ENCODE measurements around the gene KCNAB1.

KCNAB1 gene

GRCh38 chr3:156366559-156366958 is 246.2 kb downstream of the KCNAB1 start:
- DNase-seq (ENCODE audit: low read depth in 2 of 2) = no peak

- DNase-seq (ENCODE audit: low read depth in 2 of 2) = no peak
These were observed 247.8 kb downstream of the KCNAB1 start for GRCh38 chr3:156368189-156368588.

DNA sequence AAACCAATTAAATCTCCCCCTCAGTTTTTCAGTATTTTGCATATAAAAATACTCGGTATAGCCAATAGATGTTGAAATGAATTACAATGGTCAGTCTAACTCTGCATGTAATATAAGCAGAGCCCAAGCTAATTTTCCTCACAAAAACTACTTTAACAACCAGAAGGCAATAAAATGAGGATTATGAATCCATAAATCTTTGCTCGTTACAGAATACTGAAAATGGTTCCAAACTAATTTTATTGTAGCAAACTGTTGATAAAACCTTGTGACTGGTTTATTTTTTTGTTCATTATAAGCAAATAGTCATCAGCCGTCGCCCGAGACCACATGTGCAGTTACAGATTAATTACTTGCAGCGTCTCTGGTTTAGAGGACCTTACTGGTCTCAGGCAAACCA is 251.3 kb downstream of the KCNAB1 start:
- DNase-seq (ENCODE audit: low read depth in 2 of 2) = no peak

DNA sequence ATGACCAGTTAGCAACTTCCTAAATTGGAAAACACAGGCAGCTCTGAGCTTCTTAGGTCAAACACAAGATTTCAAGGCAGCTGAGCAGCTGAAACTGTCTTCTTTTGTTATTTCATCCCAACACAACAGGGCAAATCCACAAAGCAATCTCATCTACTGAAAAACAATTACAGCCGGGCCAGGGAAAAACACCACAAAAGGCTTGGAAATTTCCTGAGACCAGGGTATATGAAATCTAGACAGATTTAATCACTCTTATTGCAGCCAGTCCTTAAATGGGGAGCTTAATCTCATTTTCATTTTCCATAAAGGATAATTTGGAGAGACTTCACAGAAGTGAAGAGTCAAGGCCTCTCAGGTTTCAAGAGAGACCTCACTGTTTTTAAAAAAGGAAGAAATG is 252.7 kb downstream of the KCNAB1 start:
- DNase-seq (ENCODE audit: low read depth in 2 of 2) = no peak

DNA sequence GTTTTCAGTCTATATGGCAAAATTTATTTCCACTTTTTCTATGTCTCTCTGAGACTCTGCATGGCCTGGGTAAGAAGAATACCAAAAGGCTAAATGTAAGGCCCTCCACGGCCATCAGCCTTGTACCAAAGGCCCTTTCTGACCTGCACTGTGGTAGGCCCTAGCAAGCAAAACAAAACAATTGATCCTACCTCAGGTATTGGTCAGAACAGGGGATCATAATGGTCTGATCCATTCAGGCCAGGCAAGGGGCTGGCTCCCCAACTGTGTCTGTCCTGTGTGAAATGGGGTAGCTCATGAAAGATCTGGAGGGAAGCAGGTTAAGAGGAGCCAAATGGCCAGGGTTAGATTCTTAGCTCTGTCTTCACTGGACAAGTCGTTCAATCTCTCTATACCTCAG is 253.3 kb downstream of the KCNAB1 start:
- DNase-seq (ENCODE audit: low read depth in 2 of 2) = no peak

- DNase-seq (ENCODE audit: low read depth in 2 of 2) = no peak
These were observed 255.8 kb downstream of the KCNAB1 start for GRCh38 chr3:156376199-156376598.

DNA sequence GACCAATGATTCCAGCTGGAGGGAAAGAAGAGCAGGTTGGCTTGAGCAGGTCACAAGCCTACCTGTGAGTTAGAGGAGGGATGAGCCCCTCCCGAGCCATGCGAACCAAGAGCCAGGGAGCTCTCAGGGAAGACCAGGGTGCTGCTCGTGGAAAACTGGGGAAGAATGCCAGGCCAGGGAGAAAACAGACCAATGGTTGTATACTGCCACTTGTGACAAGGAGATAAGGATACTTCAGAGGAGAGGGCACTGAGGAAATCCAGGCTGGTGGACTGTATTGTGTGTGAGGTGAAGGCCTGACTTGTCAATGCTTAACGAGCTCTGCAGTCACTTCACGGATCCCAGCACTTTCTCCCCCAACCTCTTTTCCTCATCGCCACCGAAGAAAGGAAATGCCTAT is 256.9 kb downstream of the KCNAB1 start:
- no peak for DNase-seq (ENCODE audit: low read depth in 2 of 2)

DNA sequence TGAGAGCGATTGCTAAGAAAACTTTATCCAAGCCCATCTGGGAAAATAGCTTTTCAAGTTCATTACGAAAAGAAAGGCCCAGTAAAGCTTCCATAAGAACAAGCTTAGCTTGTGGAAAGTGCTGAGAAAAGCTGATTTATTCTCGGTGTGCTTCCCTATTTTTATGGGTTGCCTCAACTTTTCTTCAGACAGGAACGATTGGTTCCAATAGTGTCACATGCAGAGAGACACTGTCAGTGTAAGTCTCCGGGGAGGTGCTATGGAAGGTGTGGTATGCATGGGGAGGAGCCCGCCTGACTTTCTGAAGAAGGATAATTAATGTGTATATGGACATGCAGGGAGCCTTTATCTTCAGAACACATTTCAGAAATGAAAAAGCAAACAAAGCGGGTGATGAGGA is 257.3 kb downstream of the KCNAB1 start:
- DNase-seq (ENCODE audit: low read depth in 2 of 2) = no peak

- no peak for DNase-seq (ENCODE audit: low read depth in 2 of 2)
These were observed 258.5 kb downstream of the KCNAB1 start for GRCh38 chr3:156378871-156379270.

DNA sequence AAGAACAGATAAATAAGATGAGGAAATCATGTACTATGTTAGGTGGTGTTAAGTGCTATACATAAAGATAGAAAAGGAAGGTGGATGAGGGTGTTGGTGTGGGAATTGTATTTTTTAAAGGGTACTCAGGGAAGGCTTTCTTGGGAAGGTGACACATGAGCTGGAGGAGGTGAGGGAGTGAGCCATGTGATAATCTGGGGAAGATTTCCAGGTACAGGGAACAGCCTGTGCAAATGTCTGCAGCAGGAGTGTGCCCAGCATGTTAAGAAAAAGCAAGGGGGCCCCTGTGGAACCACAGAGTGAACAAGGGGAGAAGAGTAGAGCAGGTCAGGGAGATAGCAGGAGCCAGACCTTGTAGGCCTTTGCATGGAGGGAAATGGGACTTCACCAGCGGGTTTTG is 258.9 kb downstream of the KCNAB1 start:
- no peak for DNase-seq (ENCODE audit: low read depth in 2 of 2)

- no peak for DNase-seq (ENCODE audit: low read depth in 2 of 2)
These were observed 260.9 kb downstream of the KCNAB1 start for GRCh38 chr3:156381253-156381652.

DNA sequence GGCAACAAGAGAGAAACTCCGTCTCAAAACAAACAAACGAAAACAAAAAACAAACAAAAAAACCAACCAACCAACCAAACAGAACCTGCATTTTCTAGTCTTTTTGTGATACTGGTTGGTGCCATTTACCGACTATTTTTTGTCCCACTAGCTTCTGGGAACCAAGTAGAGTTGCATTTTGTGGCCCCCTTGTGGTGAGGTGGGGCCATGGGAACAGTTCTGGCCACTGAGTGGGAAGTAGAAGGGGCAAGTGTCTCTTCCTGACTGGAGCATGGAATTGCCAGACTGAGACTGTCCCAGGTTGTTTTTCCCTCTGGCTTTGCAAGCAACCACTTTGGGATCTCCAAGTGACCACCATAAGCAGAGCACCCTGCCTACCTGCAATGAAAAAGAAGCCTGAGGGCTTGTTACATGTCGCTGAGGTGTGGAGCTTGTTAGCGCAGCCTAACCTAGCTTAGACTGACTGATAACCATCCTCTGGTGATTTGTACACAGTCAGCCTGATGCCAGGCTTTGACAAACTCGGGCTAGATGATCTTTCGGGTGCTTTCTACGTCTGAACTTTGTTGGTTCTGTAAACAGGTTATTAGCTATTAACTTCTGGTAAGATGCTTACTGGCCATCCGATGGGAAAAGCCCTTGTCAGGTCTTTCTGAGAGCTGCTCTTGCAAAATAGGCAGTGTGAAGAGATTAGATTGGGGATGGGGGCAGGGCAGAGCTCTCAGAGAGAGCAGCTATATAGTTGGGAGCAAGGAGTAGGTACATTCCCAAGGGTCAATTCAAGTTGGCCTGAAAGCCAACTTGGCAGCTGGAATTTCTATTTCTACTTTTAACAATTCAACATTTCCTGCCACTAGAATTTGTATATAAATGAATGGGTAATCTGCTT is 262.3 kb downstream of the KCNAB1 start:
- DNase-seq (ENCODE audit: low read depth in 2 of 2) = no peak

DNA sequence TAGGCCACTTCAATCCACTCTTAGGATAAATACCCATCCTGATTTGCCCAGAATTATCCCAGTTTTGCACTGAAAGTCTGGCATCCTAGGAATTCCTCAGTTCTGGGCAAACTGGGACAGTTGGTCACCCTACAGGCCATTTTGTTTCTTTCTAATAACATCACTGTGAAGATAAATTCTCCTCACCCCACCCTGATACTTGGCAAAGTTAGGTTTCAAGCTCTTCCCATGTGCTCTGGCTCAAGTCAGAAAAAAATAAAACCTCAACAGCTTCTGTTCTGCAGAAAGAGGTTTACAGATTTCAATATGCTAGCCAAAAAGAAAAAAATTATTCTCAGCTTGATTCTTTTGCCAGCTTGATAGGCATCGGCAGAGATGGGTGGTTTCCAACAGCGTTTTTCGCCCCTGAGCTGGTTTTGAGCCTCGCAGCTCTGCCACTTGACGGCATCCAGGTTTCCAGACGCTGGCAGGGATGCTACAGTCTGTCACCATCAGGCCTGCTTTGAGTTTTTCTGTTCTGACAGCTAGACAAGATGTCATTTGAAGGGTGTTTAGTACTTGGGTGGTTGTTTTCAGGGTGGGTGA is 263.2 kb downstream of the KCNAB1 start:
- DNase-seq (ENCODE audit: low read depth in 2 of 2) = no peak

DNA sequence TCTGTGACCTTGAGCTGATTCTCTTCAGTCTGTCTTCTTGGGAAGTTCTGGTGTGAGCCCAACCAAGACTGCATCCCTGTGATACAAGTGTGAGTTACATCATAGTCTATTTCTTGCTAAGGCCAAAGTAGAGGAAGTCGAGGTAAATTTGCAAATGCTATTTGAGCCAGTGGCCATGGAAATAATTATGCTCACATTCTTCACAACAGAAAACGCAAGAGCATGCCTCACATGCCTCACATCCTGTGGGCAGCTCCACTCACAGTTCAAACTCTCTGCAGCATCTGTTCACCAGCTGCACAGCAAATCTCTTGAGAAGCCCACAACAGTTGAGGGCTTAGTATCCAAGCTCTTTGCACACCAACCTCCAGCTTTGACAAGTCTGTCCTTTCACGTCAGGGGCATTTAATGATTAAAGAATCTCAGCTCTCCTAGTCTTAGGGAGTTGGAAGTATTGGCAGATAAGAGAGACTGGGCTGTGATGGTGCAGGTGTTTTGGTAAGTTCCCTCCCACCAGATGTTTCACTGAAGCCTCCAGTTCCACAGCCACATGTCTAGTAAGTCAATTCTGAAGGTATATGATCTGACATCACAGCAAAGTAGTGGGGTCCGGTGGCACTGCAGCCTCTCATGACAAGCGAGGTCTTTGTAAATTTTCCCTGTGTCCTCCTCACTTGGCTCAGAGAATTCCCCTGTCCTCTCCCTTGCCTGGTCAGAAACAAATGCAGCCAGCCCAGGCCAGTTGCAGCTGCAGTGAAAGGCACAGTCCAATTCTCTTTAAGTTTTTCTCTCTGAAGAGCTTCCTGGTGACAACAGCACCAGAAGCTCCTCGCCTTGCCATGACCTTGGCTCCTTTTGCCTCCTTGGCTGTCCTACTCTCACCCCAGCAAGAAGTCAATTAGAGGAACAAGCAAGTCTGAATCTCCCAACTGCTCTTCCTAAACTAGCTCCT is 268.4 kb downstream of the KCNAB1 start:
- peak; percentile 98 for DNase-seq (ENCODE audit: low read depth in 2 of 2)

DNA sequence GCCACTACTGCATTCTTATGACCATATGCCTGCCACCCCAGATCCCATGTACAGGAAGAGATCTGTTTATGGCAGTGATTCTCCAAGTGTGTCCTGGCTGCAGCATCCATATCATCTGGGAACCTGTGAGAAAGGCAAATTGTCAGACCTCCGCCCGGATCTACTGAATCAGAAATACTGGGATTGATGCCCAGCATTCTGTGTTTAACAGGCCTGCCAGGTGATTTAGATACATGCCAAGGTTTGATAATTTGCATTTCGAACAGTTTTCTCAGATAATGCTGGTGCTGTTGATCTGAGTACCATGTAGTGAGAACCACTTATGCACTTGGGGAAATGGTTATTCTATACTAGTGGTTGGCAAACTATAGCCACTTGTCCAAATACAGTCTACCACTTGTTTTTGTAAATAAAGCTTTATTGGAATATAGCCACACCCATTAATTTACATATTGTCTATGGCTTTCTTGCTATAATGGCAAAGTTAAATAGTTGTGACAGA is 269.1 kb downstream of the KCNAB1 start:
- DNase-seq (ENCODE audit: low read depth in 2 of 2) = no peak

GRCh38 chr3:156390846-156391245 is 270.5 kb downstream of the KCNAB1 start:
- no peak for DNase-seq (ENCODE audit: low read depth in 2 of 2)

- DNase-seq (ENCODE audit: low read depth in 2 of 2) = peak in 1 of 2 experiments; percentile 6
These were observed 275.8 kb downstream of the KCNAB1 start for GRCh38 chr3:156395961-156396710.

DNA sequence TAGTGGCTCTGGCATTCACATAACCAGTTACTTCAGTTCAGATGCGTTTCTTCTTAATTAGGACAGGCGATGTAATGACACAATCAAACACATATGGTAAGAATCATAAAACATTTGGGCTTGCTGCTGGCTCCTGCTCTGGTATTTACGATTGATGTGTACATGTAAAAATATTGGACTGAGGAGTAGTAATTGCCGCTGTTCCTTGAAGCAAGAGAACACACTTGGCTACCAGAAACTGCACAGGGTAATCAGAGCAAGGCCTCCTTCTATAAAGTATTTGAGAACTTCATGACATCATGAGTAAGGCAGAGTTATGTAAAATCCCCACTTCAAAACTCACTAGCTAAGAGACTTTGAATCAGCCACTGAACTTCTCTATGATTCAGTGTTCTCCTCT is 276.5 kb downstream of the KCNAB1 start:
- peak; percentile 85 to 86 for DNase-seq (ENCODE audit: low read depth in 2 of 2)

- DNase-seq (ENCODE audit: low read depth in 2 of 2) = no peak
These were observed 277.2 kb downstream of the KCNAB1 start for GRCh38 chr3:156397534-156397933.

GRCh38 chr3:156400062-156400461 is 279.7 kb downstream of the KCNAB1 start:
- DNase-seq (ENCODE audit: low read depth in 2 of 2) = no peak

DNA sequence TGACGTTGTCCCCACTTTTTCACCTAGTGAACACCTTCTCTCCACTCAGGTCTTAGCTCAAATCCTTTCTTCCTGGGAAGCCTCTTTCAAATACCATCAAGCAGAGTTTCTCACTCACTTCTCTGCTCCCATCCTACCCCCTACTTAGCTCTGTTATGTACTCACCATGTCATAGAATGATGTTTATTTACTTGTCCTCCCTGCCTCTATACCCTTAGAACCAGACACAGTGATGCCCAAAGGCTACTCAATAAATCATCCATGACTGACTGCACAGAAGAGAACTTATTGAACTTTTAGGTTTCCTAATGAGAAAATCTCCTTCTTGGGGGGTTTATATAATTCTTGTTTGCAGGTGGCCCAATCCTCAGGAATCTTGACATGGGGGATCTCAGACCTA is 280.4 kb downstream of the KCNAB1 start:
- DNase-seq (ENCODE audit: low read depth in 2 of 2) = no peak

All from fibroblast of skin of left quadriceps (primary cell).